CD4-positive, alpha-beta T cell treated with Interleukin-4 for 1 hour (primary cell): ENCODE data around the gene MYO5C.
"Not testable (repeated sequence)": the region's sequence is repeated elsewhere in the genome, so short reads cannot be mapped to it uniquely, and the experiment has no call there.

ENCODE experiments used
- DNase-seq, 2 donors: peaks; one replicate each; pipeline ENCODE4 v3.0.0-alpha.2; 2020 to 2022

Gene MYO5C

GRCh38 chr15:52171386-52171785, 124.2 kb downstream of the MYO5C start:
- DNase-seq, result no peak

- not testable (repeated sequence) for DNase-seq
These were observed 125.4 kb downstream of the MYO5C start for GRCh38 chr15:52170199-52170598.

- not testable (repeated sequence) for DNase-seq
These were observed 130.0 kb downstream of the MYO5C start for GRCh38 chr15:52165494-52166131.

GRCh38 chr15:52164631-52165265, 130.9 kb downstream of the MYO5C start:
- no peak for DNase-seq

- DNase-seq, result peak in 1 of 2 donors; percentile 25
These were observed 132.0 kb downstream of the MYO5C start for GRCh38 chr15:52163321-52164190.

- DNase-seq, result no peak
These were observed 132.7 kb downstream of the MYO5C start for GRCh38 chr15:52162876-52163275.

- no peak for DNase-seq
These were observed 133.3 kb downstream of the MYO5C start for GRCh38 chr15:52162260-52162659.

GRCh38 chr15:52161406-52161966, 134.1 kb downstream of the MYO5C start:
- no peak for DNase-seq

GRCh38 chr15:52159645-52160044, 136.0 kb downstream of the MYO5C start:
- DNase-seq, result no peak

- DNase-seq, result no peak
These were observed 137.4 kb downstream of the MYO5C start for GRCh38 chr15:52158084-52158765.

GRCh38 chr15:52155878-52156277, 139.7 kb downstream of the MYO5C start:
- no peak for DNase-seq

GRCh38 chr15:52154896-52155865, 140.4 kb downstream of the MYO5C start:
- no peak for DNase-seq

- DNase-seq, result no peak
These were observed 141.4 kb downstream of the MYO5C start for GRCh38 chr15:52153900-52154895.

- DNase-seq, result no peak
These were observed 144.3 kb downstream of the MYO5C start for GRCh38 chr15:52151353-52151752.

GRCh38 chr15:52150871-52151270, 144.7 kb downstream of the MYO5C start:
- DNase-seq, result no peak

GRCh38 chr15:52150043-52150825, 145.4 kb downstream of the MYO5C start:
- DNase-seq, result no peak

GRCh38 chr15:52148403-52148802, 147.2 kb downstream of the MYO5C start:
- DNase-seq, result no peak

GRCh38 chr15:52146776-52147175, 148.8 kb downstream of the MYO5C start:
- no peak for DNase-seq

- no peak for DNase-seq
These were observed 149.3 kb downstream of the MYO5C start for GRCh38 chr15:52146261-52146660.
